Panc1 (cell line): Measurements from ENCODE around the gene UBE2E2. TPM values are rescaled to one million over a fixed set of nuclear protein-coding genes. Genes with fewer than 3 reads are reported as not detected.

Source experiments
- ATAC-seq: fragments of 200-7000 bp; cut with Tn5 transposase; 2 replicates; pipeline ENCODE4 v1.9.1; 2020; ENCODE audit warnings: mild to moderate bottlenecking, moderate library complexity
- BruUV-seq: library from RNA; stranded (reverse); fragments of 400-500 nt; replicated peaks from 2 replicates; lab custom pipeline; 2021; lab: Mats Ljungman, UMichigan
- CTCF ChIA-PET: fragments of 300-600 bp; sonication (Branson Sonifier 250); formaldehyde crosslinking; loops from one replicate; lab custom pipeline; 2022; ENCODE audit warnings: antibody characterized with exemption; lab: Charles Lee
- POLR2A ChIA-PET: fragments of 300-600 bp; sonication (Branson Sonifier 250); formaldehyde crosslinking; loops from one replicate; lab custom pipeline; 2022; ENCODE audit warnings: antibody characterized with exemption; lab: Charles Lee
- DNase-seq: peaks from one replicate; pipeline ENCODE4 v3.0.0-alpha.2; 2010; ENCODE audit warnings: low read depth, low spot score
- H3K27ac ChIP-seq: 2 replicates; pipeline ENCODE4 v1.5.1; 2011; ENCODE audit warnings: mild to moderate bottlenecking, low read length, inconsistent platforms
- H3K27me3 ChIP-seq: fragments of 200-500 bp; sonication (Bioruptor generic); 2 replicates; pipeline ENCODE4 v1.6.0; 2014; ENCODE audit warnings: low read length, inconsistent platforms; ENCODE audit not compliant: control insufficient read depth, insufficient read depth
- H3K36me3 ChIP-seq: fragments of 200-500 bp; sonication (Bioruptor generic); 2 replicates; pipeline ENCODE4 v1.5.1; 2014; ENCODE audit warnings: inconsistent platforms, mild to moderate bottlenecking, low read length, moderate library complexity; ENCODE audit not compliant: control insufficient read depth, insufficient read depth
- H3K4me1 ChIP-seq: 2 replicates; pipeline ENCODE4 v1.5.1; 2011; ENCODE audit warnings: inconsistent platforms, mild to moderate bottlenecking, low read length, moderate library complexity; ENCODE audit not compliant: control insufficient read depth, insufficient read depth
- H3K4me3 ChIP-seq, 2 experiments: 2 replicates each; pipeline ENCODE4 v1.5.1; 2011 to 2012; ENCODE audit warnings: low read depth in 2 of 2, low read length in 2 of 2, mild to moderate bottlenecking in 2 of 2, inconsistent platforms in 1 of 2, moderate library complexity in 1 of 2
- H3K9me3 ChIP-seq: fragments of 200-500 bp; sonication (Bioruptor generic); 2 replicates; pipeline ENCODE4 v1.5.1; 2014; ENCODE audit warnings: low read depth, mild to moderate bottlenecking, inconsistent platforms, low read length, moderate library complexity; ENCODE audit not compliant: control insufficient read depth, insufficient read depth
- POLR2AphosphoS5 ChIP-seq: IDR thresholded peaks from 2 replicates; pipeline ENCODE4 v1.6.1; 2012; ENCODE audit warnings: mild to moderate bottlenecking, low read depth, low read length, moderate library complexity
- SIN3A ChIP-seq: IDR thresholded peaks from 2 replicates; pipeline ENCODE4 v1.6.1; 2012; ENCODE audit warnings: low read depth, mild to moderate bottlenecking, low read length, moderate library complexity, borderline replicate concordance; ENCODE audit not compliant: insufficient read depth
- TCF7L2 ChIP-seq: IDR thresholded peaks from 2 replicates; pipeline ENCODE4 v1.6.1; 2011; ENCODE audit warnings: mild to moderate bottlenecking, low read depth, low read length, inconsistent platforms
- in situ Hi-C: cut with HindIII; loops from 2 replicates; pipeline ENCODE4 v1.10.0; 2016; ENCODE audit warnings: low sequenced_read_pairs, low pct_unique_long_range_greater_than_20kb
- intact Hi-C: fragments of 100-400 bp; cut with micrococcal nuclease; formaldehyde crosslinking; loops from one replicate; pipeline ENCODE4 v1.10.0; 2022; ENCODE audit not compliant: unreplicated experiment
- total RNA-seq: library from RNA; stranded (reverse); gene quantifications from one replicate; pipeline ENCODE4 v1.2.1, GENCODE V29; 2021; ENCODE audit not compliant: unreplicated experiment
- TF ChIP-seq, protein P1 (sequence below), 2 experiments: IDR thresholded peaks; 2 replicates each; pipeline ENCODE4 v1.6.1; 2011 to 2012; ENCODE audit warnings: low read depth in 2 of 2, control low read depth in 1 of 2, low read length in 1 of 2, mild to moderate bottlenecking in 1 of 2, moderate library complexity in 1 of 2; ENCODE audit not compliant: insufficient read depth in 1 of 2
- TF ChIP-seq, protein P2 (sequence below): fragments of 450-650 bp; IDR thresholded peaks from 2 replicates; pipeline ENCODE4 v1.5.1; 2017; ENCODE audit warnings: mild to moderate bottlenecking

Gene UBE2E2
- total RNA-seq, 1 experiment from 2014 or later: 38.2 TPM

DNA sequence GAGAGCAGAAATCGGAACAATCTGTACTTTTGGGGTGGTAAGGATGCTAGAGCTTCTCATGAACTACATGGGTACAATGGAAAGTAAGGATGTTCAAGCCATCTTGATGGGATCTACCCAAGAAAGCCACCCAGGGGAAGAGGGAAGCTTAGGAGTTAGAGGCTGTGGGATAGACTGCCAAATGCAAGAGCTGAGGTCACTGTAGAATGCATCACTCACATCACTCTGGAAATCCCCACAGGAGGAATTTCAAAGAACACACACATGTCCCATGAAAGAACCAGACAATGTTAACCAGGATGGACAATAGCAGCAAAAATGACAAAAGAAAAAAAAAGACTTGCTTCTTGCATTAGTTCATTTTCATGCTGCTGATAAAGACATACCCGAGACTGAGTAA is 32.8 kb upstream of the UBE2E2 start:
- no peak for DNase-seq

DNA sequence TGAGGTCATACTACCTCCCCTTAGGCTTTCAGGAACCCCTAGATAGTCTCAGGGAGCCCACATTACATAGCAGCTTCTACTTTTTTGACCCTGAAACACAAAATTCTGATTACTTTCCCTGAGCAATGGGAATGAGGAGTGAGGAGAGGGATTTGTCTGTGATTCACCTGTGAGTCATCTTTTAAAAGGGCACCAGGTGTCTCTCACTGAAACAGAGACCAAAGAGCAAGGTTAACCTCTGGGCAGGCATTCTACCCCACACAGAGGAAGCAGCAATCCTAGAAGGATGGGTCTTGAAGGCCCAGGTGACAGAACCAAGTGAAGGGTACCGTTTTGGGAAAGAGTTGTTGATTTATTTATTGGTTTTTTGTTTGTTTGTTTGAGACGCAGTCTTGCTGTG is 31.1 kb upstream of the UBE2E2 start:
- BruUV-seq: no TSS peak
- H3K4me1 ChIP-seq: no peaks in the 10 kb centered on the region
- ATAC-seq: no peak
- TF ChIP-seq TCF7L2: no peak
- no peak overlapping the region for H3K27ac ChIP-seq
- H3K27me3 ChIP-seq: peaks cover 3% of the 10 kb centered on the region; the same call in 1 of the 2 replicates
- CTCF ChIA-PET: no interaction called here
- DNase-seq: no peak
- H3K36me3 ChIP-seq: no peaks in the 10 kb centered on the region
- POLR2A ChIA-PET: no interaction called here
- no peak overlapping the region for H3K4me3 ChIP-seq
- intact Hi-C loops: no loop called here
- H3K9me3 ChIP-seq: no peaks in the 10 kb centered on the region
- in situ Hi-C loops: no loop called here

More for the DNA sequence above, 32.8 kb upstream of the UBE2E2 start:
- ATAC-seq: no peak
- ChIA-PET POLR2A (no interaction called here), CTCF (no interaction called here)
- BruUV-seq: no TSS peak
- TF ChIP-seq, protein P1, sequence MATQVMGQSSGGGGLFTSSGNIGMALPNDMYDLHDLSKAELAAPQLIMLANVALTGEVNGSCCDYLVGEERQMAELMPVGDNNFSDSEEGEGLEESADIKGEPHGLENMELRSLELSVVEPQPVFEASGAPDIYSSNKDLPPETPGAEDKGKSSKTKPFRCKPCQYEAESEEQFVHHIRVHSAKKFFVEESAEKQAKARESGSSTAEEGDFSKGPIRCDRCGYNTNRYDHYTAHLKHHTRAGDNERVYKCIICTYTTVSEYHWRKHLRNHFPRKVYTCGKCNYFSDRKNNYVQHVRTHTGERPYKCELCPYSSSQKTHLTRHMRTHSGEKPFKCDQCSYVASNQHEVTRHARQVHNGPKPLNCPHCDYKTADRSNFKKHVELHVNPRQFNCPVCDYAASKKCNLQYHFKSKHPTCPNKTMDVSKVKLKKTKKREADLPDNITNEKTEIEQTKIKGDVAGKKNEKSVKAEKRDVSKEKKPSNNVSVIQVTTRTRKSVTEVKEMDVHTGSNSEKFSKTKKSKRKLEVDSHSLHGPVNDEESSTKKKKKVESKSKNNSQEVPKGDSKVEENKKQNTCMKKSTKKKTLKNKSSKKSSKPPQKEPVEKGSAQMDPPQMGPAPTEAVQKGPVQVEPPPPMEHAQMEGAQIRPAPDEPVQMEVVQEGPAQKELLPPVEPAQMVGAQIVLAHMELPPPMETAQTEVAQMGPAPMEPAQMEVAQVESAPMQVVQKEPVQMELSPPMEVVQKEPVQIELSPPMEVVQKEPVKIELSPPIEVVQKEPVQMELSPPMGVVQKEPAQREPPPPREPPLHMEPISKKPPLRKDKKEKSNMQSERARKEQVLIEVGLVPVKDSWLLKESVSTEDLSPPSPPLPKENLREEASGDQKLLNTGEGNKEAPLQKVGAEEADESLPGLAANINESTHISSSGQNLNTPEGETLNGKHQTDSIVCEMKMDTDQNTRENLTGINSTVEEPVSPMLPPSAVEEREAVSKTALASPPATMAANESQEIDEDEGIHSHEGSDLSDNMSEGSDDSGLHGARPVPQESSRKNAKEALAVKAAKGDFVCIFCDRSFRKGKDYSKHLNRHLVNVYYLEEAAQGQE (IDR thresholded peaks at IDR 0.05; ENCODE audit: insufficient read depth in 1 of 2, low read depth in 2 of 2, low read length in 1 of 2): no peak
- Histone ChIP-seq H3K4me1 (no peaks in the 10 kb centered on the region), H3K9me3 (no peaks in the 10 kb centered on the region), H3K27ac (no peak overlapping the region), H3K4me3 (no peak overlapping the region), H3K27me3 (peaks cover 3% of the 10 kb centered on the region; the same call in 1 of the 2 replicates), H3K36me3 (no peaks in the 10 kb centered on the region)
- intact Hi-C loops (no loop called here), in situ Hi-C loops (no loop called here)

DNA sequence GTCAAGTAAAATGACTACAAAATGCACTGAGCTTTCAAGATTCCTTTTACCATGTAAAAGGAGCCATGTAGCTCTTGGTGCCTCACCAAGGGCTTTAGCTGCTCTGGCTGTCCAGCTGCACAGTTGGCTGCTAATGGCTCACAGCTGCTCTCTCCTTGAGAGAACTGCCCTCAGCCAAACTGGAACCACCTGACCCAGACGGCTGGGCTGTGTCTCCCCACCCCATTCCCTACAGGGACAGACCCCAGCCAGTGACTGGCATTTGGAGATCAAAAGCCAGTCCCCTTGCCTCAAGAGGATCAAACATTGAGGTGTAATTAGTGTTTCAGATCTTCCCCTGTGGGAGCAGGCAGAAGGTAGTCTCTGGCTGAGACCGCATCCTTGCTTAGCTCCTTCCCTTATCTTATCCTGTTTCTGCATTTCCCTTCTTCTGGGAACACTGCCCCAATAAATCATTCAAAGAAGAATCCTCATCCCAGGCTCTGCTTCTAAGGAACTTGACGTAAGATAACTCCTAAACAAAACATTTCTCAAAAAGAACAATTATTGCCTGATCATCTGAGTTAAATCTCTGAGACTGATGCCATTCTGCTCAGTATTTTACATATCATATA is 28.6 kb upstream of the UBE2E2 start:
- ChIA-PET POLR2A (no interaction called here), CTCF (no interaction called here)
- TF ChIP-seq SIN3A (no peak), POLR2AphosphoS5 (no peak), TCF7L2 (no peak)
- TF ChIP-seq, protein P2, sequence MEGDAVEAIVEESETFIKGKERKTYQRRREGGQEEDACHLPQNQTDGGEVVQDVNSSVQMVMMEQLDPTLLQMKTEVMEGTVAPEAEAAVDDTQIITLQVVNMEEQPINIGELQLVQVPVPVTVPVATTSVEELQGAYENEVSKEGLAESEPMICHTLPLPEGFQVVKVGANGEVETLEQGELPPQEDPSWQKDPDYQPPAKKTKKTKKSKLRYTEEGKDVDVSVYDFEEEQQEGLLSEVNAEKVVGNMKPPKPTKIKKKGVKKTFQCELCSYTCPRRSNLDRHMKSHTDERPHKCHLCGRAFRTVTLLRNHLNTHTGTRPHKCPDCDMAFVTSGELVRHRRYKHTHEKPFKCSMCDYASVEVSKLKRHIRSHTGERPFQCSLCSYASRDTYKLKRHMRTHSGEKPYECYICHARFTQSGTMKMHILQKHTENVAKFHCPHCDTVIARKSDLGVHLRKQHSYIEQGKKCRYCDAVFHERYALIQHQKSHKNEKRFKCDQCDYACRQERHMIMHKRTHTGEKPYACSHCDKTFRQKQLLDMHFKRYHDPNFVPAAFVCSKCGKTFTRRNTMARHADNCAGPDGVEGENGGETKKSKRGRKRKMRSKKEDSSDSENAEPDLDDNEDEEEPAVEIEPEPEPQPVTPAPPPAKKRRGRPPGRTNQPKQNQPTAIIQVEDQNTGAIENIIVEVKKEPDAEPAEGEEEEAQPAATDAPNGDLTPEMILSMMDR: no peak
- TF ChIP-seq, protein P1 (IDR thresholded peaks at IDR 0.05; ENCODE audit: insufficient read depth in 1 of 2, low read depth in 2 of 2, low read length in 1 of 2): no peak
- Histone ChIP-seq H3K4me3 (no peak overlapping the region), H3K9me3 (no peaks in the 10 kb centered on the region), H3K4me1 (no peaks in the 10 kb centered on the region), H3K36me3 (no peaks in the 10 kb centered on the region), H3K27me3 (peaks cover 3% of the 10 kb centered on the region; the same call in 1 of the 2 replicates), H3K27ac (no peak overlapping the region)
- DNase-seq: no peak
- no peak for ATAC-seq
- intact Hi-C loops: no loop called here
- in situ Hi-C loops: no loop called here
- no TSS peak for BruUV-seq
